ENCODE results near the gene TMEM214. TPM values are rescaled to one million over a fixed set of nuclear protein-coding genes. Genes with fewer than 3 reads are reported as not detected.
A peak's percentile ranks its signal among the peaks of the same experiment; 100 is the strongest.

The TMEM214 gene
- total RNA-seq, 1 experiment from 2014 or later = 77.8 TPM

DNA sequence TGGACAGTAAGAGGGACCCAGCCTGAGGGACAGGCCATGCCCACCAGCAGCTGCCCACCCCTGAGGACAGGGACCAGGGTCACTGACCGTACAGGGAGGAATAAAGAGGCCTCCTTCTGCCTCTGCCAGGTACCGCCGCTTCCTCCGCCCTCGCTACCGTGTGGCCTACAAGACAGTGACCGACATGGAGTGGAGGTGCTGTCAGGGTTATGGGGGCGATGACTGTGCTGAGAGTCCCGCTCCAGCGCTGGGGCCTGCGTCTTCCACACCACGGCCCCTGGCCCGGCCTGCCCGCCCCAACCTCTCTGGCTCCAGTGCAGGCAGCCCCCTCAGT lies 47.8 kb downstream of the TMEM214 start:
- Histone ChIP-seq H3K4me1 (ENCODE audit: control insufficient read depth, insufficient read depth, low read length) (peaks cover 7% of the 10 kb centered on the region), H3K9me3 (ENCODE audit: control insufficient read depth, insufficient read depth, low read depth, low read length) (no peaks in the 10 kb centered on the region), H3K4me3 (ENCODE audit: low read depth in 2 of 2, low read length in 2 of 2) (no peak overlapping the region; a peak in 1 of 4 replicates), H3K27me3 (ENCODE audit: control insufficient read depth, insufficient read depth, low read length) (no peaks in the 10 kb centered on the region), H3K27ac (ENCODE audit: low read length) (no peak overlapping the region), H3K36me3 (ENCODE audit: control insufficient read depth, insufficient read depth, low read length) (no peaks in the 10 kb centered on the region)
- no TSS peak for BruUV-seq (replicated peaks)
- CTCF ChIA-PET = no interaction called here
- DNase-seq (ENCODE audit: low read depth, low spot score) = no peak
- POLR2A ChIA-PET = no interaction called here
- TF ChIP-seq, protein P1, sequence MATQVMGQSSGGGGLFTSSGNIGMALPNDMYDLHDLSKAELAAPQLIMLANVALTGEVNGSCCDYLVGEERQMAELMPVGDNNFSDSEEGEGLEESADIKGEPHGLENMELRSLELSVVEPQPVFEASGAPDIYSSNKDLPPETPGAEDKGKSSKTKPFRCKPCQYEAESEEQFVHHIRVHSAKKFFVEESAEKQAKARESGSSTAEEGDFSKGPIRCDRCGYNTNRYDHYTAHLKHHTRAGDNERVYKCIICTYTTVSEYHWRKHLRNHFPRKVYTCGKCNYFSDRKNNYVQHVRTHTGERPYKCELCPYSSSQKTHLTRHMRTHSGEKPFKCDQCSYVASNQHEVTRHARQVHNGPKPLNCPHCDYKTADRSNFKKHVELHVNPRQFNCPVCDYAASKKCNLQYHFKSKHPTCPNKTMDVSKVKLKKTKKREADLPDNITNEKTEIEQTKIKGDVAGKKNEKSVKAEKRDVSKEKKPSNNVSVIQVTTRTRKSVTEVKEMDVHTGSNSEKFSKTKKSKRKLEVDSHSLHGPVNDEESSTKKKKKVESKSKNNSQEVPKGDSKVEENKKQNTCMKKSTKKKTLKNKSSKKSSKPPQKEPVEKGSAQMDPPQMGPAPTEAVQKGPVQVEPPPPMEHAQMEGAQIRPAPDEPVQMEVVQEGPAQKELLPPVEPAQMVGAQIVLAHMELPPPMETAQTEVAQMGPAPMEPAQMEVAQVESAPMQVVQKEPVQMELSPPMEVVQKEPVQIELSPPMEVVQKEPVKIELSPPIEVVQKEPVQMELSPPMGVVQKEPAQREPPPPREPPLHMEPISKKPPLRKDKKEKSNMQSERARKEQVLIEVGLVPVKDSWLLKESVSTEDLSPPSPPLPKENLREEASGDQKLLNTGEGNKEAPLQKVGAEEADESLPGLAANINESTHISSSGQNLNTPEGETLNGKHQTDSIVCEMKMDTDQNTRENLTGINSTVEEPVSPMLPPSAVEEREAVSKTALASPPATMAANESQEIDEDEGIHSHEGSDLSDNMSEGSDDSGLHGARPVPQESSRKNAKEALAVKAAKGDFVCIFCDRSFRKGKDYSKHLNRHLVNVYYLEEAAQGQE (IDR thresholded peaks at IDR 0.05; ENCODE audit: insufficient read depth in 1 of 2, low read depth in 2 of 2, low read length in 1 of 2) = no peak
- no peak for TF ChIP-seq SIN3A (IDR thresholded peaks at IDR 0.05; ENCODE audit: borderline replicate concordance, insufficient read depth, low read depth, low read length)
- no peak for TF ChIP-seq TCF7L2 (IDR thresholded peaks at IDR 0.05; ENCODE audit: low read depth, low read length)
- no peak for TF ChIP-seq POLR2AphosphoS5 (IDR thresholded peaks at IDR 0.05; ENCODE audit: low read depth, low read length)
- TF ChIP-seq, protein P2, sequence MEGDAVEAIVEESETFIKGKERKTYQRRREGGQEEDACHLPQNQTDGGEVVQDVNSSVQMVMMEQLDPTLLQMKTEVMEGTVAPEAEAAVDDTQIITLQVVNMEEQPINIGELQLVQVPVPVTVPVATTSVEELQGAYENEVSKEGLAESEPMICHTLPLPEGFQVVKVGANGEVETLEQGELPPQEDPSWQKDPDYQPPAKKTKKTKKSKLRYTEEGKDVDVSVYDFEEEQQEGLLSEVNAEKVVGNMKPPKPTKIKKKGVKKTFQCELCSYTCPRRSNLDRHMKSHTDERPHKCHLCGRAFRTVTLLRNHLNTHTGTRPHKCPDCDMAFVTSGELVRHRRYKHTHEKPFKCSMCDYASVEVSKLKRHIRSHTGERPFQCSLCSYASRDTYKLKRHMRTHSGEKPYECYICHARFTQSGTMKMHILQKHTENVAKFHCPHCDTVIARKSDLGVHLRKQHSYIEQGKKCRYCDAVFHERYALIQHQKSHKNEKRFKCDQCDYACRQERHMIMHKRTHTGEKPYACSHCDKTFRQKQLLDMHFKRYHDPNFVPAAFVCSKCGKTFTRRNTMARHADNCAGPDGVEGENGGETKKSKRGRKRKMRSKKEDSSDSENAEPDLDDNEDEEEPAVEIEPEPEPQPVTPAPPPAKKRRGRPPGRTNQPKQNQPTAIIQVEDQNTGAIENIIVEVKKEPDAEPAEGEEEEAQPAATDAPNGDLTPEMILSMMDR (IDR thresholded peaks at IDR 0.05) = no peak
- intact Hi-C loops (cut with micrococcal nuclease; ENCODE audit: unreplicated experiment) = loop anchor here (10.0 kb wide), 1 partner anchor 116 kb away; no protein-coding TSS in a partner anchor
- in situ Hi-C loops (cut with HindIII; ENCODE audit: low pct_unique_long_range_greater_than_20kb, low sequenced_read_pairs) = no loop called here
- no peak for ATAC-seq

DNA sequence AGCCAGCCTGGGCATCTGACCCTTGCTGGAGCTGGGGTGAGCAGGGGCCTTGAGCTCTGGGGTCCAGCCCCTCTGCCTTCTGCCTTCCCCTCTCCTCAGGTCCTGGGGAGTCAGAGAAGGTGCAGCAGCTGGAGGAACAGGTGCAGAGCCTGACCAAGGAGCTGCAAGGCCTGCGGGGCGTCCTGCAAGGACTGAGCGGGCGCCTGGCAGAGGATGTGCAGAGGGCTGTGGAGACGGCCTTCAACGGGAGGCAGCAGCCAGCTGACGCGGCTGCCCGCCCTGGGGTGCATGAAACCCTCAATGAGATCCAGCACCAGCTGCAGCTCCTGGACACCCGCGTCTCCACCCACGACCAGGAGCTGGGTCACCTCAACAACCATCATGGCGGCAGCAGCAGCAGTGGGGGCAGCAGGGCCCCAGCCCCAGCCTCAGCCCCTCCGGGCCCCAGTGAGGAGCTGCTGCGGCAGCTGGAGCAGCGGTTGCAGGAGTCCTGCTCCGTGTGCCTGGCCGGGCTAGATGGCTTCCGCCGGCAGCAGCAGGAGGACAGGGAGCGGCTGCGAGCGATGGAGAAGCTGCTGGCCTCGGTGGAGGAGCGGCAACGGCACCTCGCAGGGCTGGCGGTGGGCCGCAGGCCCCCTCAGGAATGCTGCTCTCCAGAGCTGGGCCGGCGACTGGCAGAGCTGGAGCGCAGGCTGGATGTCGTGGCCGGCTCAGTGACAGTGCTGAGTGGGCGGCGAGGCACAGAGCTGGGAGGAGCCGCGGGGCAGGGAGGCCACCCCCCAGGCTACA lies 49.4 kb downstream of the TMEM214 start:
- ATAC-seq (no peak), DNase-seq (ENCODE audit: low read depth, low spot score) (no peak)
- TF ChIP-seq, protein P1 (IDR thresholded peaks at IDR 0.05; ENCODE audit: insufficient read depth in 1 of 2, low read depth in 2 of 2, low read length in 1 of 2) = no peak
- TF ChIP-seq TCF7L2 (IDR thresholded peaks at IDR 0.05; ENCODE audit: low read depth, low read length) (no peak), SIN3A (IDR thresholded peaks at IDR 0.05; ENCODE audit: borderline replicate concordance, insufficient read depth, low read depth, low read length) (no peak), POLR2AphosphoS5 (IDR thresholded peaks at IDR 0.05; ENCODE audit: low read depth, low read length) (no peak)
- TF ChIP-seq, protein P2 (IDR thresholded peaks at IDR 0.05) = no peak
- in situ Hi-C loops (cut with HindIII; ENCODE audit: low pct_unique_long_range_greater_than_20kb, low sequenced_read_pairs) = no loop called here
- intact Hi-C loops (cut with micrococcal nuclease; ENCODE audit: unreplicated experiment) = loop anchor here (10.0 kb wide), 1 partner anchor 117 kb away; no protein-coding TSS in a partner anchor
- Histone ChIP-seq H3K4me1 (ENCODE audit: control insufficient read depth, insufficient read depth, low read length) (peaks cover 7% of the 10 kb centered on the region), H3K4me3 (ENCODE audit: low read depth in 2 of 2, low read length in 2 of 2) (no peak overlapping the region), H3K9me3 (ENCODE audit: control insufficient read depth, insufficient read depth, low read depth, low read length) (no peaks in the 10 kb centered on the region), H3K27me3 (ENCODE audit: control insufficient read depth, insufficient read depth, low read length) (no peaks in the 10 kb centered on the region), H3K27ac (ENCODE audit: low read length) (peak overlapping the region; percentile 77; the same call in 1 of the 2 replicates), H3K36me3 (ENCODE audit: control insufficient read depth, insufficient read depth, low read length) (no peaks in the 10 kb centered on the region)
- ChIA-PET POLR2A (no interaction called here), CTCF (interaction anchor here (0.6 kb wide), 2 partner anchors 12 to 36 kb away, joined by 3 to 4 read pairs; no protein-coding TSS in a partner anchor)
- no TSS peak for BruUV-seq (replicated peaks)
